Muscle of leg (tissue), 11 donors: Measurements from ENCODE around the gene CEP41. TPM values are rescaled to one million over a fixed set of nuclear protein-coding genes. Genes with fewer than 3 reads are reported as not detected.
A peak's percentile ranks its signal among the peaks of the same experiment; 100 is the strongest.

Source experiments
- DNase-seq: peaks from one replicate; pipeline ENCODE4 v3.0.0; 2013
- H3K27ac ChIP-seq: one replicate; pipeline ENCODE4 v1.5.1; 2013; ENCODE audit warnings: mild to moderate bottlenecking, low read length, control low read depth
- H3K27me3 ChIP-seq: one replicate; pipeline ENCODE4 v1.6.1; 2013; ENCODE audit warnings: low read length; ENCODE audit not compliant: control insufficient read depth, insufficient read depth
- H3K36me3 ChIP-seq: one replicate; pipeline ENCODE4 v1.6.1; 2013; ENCODE audit warnings: low read length; ENCODE audit not compliant: control insufficient read depth, insufficient read depth
- H3K4me1 ChIP-seq: one replicate; pipeline ENCODE4 v1.6.1; 2013; ENCODE audit warnings: low read length; ENCODE audit not compliant: control insufficient read depth, insufficient read depth
- H3K4me3 ChIP-seq: one replicate; pipeline ENCODE4 v1.5.1; 2013; ENCODE audit warnings: low read length, control low read depth
- H3K9me3 ChIP-seq: replicated peaks from 2 replicates; pipeline ENCODE4 v1.6.1; 2013; ENCODE audit warnings: low read depth, low read length; ENCODE audit not compliant: control insufficient read depth
- WGBS: methylation state at CpG from one replicate; pipeline ENCODE4 v1.1.5; 2013; ENCODE audit warnings: missing lambda C conversion rate; ENCODE audit not compliant: insufficient coverage; 5-methylcytosine and 5-hydroxymethylcytosine counted together
- polyA plus RNA-seq, 8 donors: library from polyadenylated mRNA; unstranded; fragments of 120-200 nt; gene quantifications; one replicate each; pipeline versions ENCODE4 v1.2.1 to v1.2.3, GENCODE V29; 2013; ENCODE audit warnings: inconsistent platforms in 1 of 8, low replicate concordance in 1 of 8; ENCODE audit not compliant: insufficient read length in 8 of 8, insufficient read depth in 1 of 8
- total RNA-seq: library from RNA; stranded (reverse); fragments of 120-200 nt; gene quantifications from one replicate; pipeline ENCODE4 v1.2.4, GENCODE V29; 2013

Gene CEP41
- total and polyA plus RNA-seq, 9 donors: 16.3 to 29.1 (median 23.0) TPM

DNA sequence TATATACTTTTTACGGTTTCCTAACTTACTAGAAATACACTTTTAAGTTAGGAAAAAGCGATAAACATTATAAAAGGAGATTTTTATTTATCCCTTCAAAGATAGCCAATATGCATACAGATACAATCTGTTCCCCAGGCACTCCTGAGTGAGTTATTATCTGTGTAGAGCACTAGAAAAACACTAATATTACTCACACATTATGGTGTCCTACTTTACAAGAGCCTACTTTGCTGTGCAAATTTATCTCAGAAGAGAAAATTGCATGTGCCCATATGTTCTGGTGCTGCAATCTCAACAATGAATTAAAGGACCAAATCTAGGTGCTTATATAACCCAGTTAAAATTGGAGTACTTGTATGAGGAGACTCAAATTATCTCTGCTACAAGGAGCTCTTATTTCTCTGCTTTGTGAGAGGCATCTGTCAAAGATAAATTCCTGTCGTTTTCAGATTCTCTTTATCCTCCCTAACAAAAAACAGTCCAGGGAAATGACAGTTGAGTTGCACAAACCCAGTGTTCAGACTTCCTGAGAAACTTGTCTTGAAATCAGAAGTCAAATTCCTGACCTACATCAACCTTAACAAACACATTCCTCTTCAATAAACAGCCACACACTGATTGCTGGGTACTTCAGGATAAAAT is 31.6 kb downstream of the CEP41 start:
- no peak overlapping the region for H3K27ac ChIP-seq
- H3K4me1 ChIP-seq: no peaks in the 10 kb centered on the region
- no peak for DNase-seq
- no peaks in the 10 kb centered on the region for H3K9me3 ChIP-seq
- WGBS: no CpG with 5 or more reads among the region's 3 CpGs
- H3K27me3 ChIP-seq: no peaks in the 10 kb centered on the region
- peaks cover 3% of the 10 kb centered on the region for H3K36me3 ChIP-seq
- H3K4me3 ChIP-seq: no peak overlapping the region

DNA sequence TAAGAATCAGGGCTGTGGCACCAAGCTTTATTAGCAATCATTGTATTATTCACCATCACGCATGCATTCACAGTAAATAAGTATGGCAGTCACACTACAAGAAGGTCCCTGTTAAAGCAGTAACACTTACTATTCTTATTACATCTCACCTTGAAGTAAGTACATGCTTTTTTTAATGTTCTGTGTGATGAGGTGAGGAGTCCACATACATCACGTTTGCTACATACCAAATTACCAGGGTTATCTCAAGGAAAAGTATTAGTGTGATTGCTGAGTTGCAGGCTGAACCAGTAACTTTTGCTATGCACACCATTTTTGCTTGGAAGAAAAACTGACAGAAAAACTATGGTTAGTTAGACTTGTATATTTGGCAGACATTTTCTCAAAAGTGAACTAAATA is 35.8 kb downstream of the CEP41 start:
- DNase-seq: no peak
- no peaks in the 10 kb centered on the region for H3K27me3 ChIP-seq
- no peaks in the 10 kb centered on the region for H3K9me3 ChIP-seq
- WGBS: no CpG with 5 or more reads among the region's 2 CpGs
- H3K4me1 ChIP-seq: peaks cover 8% of the 10 kb centered on the region
- peaks cover 12% of the 10 kb centered on the region for H3K36me3 ChIP-seq
- no peak overlapping the region for H3K4me3 ChIP-seq
- no peak overlapping the region for H3K27ac ChIP-seq

DNA sequence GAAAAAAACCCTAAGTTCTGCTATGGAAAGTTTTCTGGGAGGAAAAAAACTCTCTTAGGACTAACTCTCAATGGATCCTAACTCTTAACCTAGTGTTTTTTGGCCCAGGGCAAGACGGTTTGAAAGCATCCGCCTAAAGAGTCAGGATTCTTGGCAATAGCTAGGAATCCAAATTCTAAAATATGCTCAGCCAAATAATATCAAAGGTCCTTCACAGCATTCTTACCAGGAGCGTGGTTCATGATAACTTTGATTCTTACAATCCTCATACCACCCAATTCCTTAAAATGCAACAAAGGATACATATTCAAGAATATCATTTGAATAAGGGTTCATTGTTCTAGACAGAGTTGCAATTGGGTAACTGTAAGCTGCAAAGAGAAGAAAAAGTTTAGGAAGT is 39.2 kb downstream of the CEP41 start:
- no peak overlapping the region for H3K4me3 ChIP-seq
- no peaks in the 10 kb centered on the region for H3K9me3 ChIP-seq
- DNase-seq: peak; percentile 62
- H3K36me3 ChIP-seq: peaks cover 27% of the 10 kb centered on the region
- peaks cover 31% of the 10 kb centered on the region for H3K4me1 ChIP-seq
- 13% methylated on average over 2 of the region's 3 CpGs for WGBS
- peak overlapping the region; percentile 25 for H3K27ac ChIP-seq
- no peaks in the 10 kb centered on the region for H3K27me3 ChIP-seq

DNA sequence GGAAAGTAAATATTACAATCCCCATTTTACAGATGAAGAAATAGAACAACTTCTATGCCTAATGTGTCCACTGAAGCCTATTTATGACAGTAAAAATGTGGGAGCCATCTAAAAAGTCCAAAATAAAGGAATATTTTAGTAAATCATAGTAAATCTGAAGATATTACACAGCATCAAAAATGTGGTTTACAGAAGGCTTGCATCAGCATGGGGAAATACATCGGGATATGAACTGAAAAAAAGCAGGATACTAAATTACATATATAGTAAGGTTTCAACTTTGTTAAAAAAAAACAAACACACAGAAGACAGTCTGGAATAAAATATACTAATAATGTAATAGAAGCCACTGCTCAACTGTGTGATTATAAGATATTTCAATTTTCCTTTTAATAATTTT is 39.7 kb downstream of the CEP41 start:
- no peaks in the 10 kb centered on the region for H3K27me3 ChIP-seq
- no CpG with 5 or more reads among the region's 1 CpG for WGBS
- no peak for DNase-seq

DNA sequence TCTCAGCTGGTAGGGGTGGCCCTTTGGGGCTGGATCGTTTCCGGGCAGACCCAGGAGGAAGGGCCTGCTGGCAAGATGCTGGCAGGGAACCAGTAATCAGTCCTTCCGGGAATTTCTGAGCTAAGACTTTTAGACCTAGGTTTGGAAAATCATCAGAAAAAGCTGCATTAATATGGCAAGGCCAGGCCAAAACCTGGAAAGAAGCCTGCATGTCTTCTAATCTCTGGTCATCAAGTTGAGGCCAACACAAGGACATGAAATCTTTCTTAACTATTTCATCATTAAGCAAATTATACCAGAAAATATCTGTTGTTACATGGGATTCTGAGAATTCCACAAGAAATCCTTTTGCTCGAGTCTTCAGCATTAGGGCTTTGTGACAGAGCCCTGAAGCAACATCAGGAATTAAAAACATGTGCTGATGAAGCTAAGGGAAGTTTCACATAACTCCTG is 40.7 kb downstream of the CEP41 start:
- peaks cover 36% of the 10 kb centered on the region for H3K4me1 ChIP-seq
- H3K36me3 ChIP-seq: peaks cover 27% of the 10 kb centered on the region
- no peaks in the 10 kb centered on the region for H3K27me3 ChIP-seq
- peak; percentile 76 for DNase-seq
- H3K9me3 ChIP-seq: no peaks in the 10 kb centered on the region
- no peak overlapping the region for H3K4me3 ChIP-seq
- peak overlapping the region; percentile 60 for H3K27ac ChIP-seq
- 31% methylated on average over 3 of the region's 4 CpGs for WGBS

More for the DNA sequence above, 39.7 kb downstream of the CEP41 start:
- Histone ChIP-seq H3K9me3 (no peaks in the 10 kb centered on the region), H3K4me3 (no peak overlapping the region), H3K36me3 (peaks cover 27% of the 10 kb centered on the region), H3K4me1 (peaks cover 34% of the 10 kb centered on the region), H3K27ac (peak overlapping the region; percentile 60)

DNA sequence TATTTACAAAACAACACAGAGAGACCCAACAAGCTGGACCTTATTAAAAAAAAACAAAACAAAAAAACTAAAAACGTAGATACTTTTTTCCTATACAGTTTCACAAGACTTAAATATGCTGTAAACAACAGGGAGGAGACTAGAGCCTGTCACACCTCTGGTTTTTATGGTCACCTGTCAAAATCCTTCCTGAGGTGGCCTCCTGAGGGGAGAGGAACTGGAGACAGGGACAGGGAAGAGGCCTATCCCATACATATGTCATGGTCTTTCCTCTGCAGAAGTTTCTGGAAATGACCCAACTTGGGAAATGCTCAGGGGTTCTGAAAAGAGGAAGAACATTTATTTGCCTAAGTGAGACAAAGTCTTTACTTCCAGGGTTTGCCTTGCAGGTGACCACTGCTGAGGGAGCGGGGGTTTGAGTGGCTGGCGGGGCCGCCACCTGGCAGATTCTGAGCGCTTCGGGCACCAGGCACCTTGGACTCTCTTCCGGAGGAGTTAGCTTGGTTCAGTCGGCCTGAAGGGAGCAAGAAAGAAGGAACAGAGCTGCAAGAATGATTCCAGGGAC is 42.2 kb downstream of the CEP41 start:
- Histone ChIP-seq H3K9me3 (no peaks in the 10 kb centered on the region), H3K4me1 (peaks cover 48% of the 10 kb centered on the region), H3K27me3 (no peaks in the 10 kb centered on the region), H3K36me3 (peaks cover 27% of the 10 kb centered on the region), H3K4me3 (no peak overlapping the region), H3K27ac (peak overlapping the region; percentile 88)
- DNase-seq: peak; percentile 69
- WGBS: 77% methylated on average over 7 of the region's 8 CpGs

DNA sequence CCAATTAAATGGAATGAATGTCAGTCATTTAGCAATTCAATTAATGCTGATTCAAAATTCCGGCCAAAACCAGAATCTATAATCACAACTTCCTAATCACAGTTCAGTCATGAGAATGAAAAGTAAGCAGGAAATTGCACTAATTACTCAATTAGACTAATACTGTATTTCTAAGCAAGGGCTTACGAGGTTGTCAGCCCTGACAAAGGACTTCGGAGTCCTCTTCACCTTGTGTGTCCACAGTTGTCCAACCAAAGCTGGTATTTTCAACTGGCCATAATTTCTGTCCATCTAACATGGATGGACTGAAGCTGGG is 43.1 kb downstream of the CEP41 start:
- H3K27ac ChIP-seq: peak overlapping the region; percentile 88

DNA sequence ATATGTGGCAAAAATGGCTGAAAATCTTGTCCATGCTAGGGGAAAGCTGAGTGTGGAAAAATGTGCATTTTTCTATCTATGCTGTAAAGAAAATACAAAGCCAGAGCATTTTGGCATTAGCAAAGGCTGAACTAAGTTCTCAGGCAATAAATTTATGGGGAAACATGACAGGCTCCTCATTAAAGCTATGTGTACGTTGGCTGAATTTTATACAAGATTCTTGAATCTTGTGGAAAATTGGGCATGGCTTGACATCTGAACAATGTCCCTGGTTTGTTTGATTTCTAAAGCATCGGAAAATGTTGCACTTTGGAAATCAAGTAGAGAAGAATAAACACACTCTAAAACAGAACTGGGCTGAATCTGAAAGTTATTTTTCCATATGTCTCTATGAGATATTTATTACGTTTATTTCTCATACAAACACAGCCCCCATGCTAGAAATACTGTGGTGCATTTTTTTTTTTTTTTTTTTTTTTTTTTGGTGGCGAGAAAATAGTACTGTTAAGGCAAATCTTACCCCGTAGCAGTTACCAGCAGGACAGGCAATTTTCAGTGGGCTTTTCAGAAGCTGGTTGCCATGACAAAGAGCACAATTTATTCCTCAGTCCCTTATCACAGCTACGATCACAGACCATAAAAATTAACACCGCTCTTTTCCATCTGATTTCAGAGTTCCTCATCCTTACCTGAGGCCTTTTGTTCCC is 43.6 kb downstream of the CEP41 start:
- WGBS: 17% methylated on average over 1 of the region's 7 CpGs
- H3K4me3 ChIP-seq: no peak overlapping the region
- peaks cover 58% of the 10 kb centered on the region for H3K4me1 ChIP-seq
- no peaks in the 10 kb centered on the region for H3K9me3 ChIP-seq
- peak; percentile 95 for DNase-seq
- H3K27ac ChIP-seq: peak overlapping the region; percentile 88
- no peaks in the 10 kb centered on the region for H3K27me3 ChIP-seq
- H3K36me3 ChIP-seq: peaks cover 20% of the 10 kb centered on the region

More for the DNA sequence above, 43.1 kb downstream of the CEP41 start:
- no peak for DNase-seq
- Histone ChIP-seq H3K36me3 (peaks cover 25% of the 10 kb centered on the region), H3K4me3 (no peak overlapping the region), H3K4me1 (peaks cover 57% of the 10 kb centered on the region), H3K27me3 (no peaks in the 10 kb centered on the region), H3K9me3 (no peaks in the 10 kb centered on the region)
- 81% methylated on average over 2 of the region's 3 CpGs for WGBS

DNA sequence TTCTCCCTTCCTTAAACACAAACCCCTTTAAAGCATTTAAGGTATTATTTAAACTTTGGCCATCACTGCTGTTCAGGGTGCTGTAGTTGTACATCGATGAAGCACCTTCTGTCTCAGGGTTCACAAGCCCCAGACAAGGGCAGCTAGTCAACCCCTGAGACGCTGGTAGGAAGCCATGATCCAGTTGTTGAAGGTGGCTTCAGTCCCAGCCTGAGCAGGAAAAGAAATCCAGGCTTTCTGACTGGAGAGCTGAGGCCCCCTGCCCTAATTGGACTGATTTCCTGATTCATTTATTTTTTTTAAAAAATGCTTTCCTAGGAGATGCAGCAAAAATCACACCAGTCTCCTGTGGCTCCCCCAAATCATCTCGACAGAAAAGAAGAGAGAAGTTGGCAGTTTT is 44.7 kb downstream of the CEP41 start:
- Histone ChIP-seq H3K4me1 (peaks cover 58% of the 10 kb centered on the region), H3K27ac (peak overlapping the region; percentile 88), H3K9me3 (no peaks in the 10 kb centered on the region), H3K4me3 (no peak overlapping the region), H3K27me3 (no peaks in the 10 kb centered on the region), H3K36me3 (peaks cover 18% of the 10 kb centered on the region)
- peak; percentile 83 for DNase-seq
- 0% methylated on average over 2 of the region's 3 CpGs for WGBS

DNA sequence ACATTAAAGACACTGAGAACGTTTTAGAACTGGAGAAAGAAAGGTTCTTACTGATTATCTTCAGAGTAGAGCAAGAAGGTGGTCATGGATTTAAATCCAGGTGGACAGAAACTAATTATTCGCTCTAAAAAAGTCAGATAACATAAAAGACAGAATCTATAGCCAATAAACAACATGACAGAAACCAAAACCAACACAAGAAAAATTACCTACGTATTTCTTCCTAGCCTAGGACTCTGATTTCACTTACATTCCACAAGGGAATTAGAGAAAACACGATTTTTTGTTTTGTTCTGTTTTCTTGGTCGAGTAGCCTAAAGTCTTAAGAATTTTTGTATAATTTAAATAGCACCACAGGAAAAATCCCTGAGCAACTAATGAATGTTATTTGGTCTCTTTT is 45.4 kb downstream of the CEP41 start:
- Histone ChIP-seq H3K4me3 (no peak overlapping the region), H3K9me3 (no peaks in the 10 kb centered on the region), H3K27me3 (no peaks in the 10 kb centered on the region), H3K36me3 (peaks cover 16% of the 10 kb centered on the region), H3K4me1 (peaks cover 54% of the 10 kb centered on the region), H3K27ac (peak overlapping the region; percentile 88)
- WGBS: no CpG with 5 or more reads among the region's 5 CpGs
- DNase-seq: no peak
